NB4 (cell line): ENCODE data around the gene CDC42EP2.

Source experiments
- POLR2A ChIP-seq: IDR thresholded peaks from 2 replicates; pipeline ENCODE4 v1.6.1; 2011; ENCODE audit warnings: mild to moderate bottlenecking; ENCODE audit not compliant: insufficient read length; ENCODE audit errors: extremely low read depth
- TF ChIP-seq, protein P1 (sequence below): IDR thresholded peaks from one replicate; pipeline ENCODE4 v1.5.1; 2012; ENCODE audit warnings: low read depth, low read length

DNA sequence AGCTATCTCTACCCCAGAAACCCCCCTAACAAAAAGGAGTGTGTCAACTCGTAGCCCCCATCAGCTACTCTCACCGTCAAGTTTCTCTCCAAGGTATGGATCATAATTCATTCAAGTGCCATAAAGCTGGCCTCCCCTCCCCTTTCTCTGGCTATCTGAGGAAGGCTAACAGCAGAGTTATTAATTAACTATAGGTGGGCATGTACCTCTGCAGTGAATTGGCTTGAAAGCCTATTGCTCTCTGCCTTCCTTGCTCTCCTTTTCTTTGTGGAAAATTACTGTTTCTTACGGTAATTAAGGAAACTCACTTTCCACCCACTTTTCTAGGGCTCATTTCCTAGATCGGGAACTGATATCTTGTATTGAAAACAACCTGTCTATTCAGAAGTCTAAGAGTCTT is 38.8 kb upstream of the CDC42EP2 start:
- TF ChIP-seq, protein P1, sequence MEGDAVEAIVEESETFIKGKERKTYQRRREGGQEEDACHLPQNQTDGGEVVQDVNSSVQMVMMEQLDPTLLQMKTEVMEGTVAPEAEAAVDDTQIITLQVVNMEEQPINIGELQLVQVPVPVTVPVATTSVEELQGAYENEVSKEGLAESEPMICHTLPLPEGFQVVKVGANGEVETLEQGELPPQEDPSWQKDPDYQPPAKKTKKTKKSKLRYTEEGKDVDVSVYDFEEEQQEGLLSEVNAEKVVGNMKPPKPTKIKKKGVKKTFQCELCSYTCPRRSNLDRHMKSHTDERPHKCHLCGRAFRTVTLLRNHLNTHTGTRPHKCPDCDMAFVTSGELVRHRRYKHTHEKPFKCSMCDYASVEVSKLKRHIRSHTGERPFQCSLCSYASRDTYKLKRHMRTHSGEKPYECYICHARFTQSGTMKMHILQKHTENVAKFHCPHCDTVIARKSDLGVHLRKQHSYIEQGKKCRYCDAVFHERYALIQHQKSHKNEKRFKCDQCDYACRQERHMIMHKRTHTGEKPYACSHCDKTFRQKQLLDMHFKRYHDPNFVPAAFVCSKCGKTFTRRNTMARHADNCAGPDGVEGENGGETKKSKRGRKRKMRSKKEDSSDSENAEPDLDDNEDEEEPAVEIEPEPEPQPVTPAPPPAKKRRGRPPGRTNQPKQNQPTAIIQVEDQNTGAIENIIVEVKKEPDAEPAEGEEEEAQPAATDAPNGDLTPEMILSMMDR: no peak
- no peak for TF ChIP-seq POLR2A
